ENCODE measurements around the gene KLF11.

DNA sequence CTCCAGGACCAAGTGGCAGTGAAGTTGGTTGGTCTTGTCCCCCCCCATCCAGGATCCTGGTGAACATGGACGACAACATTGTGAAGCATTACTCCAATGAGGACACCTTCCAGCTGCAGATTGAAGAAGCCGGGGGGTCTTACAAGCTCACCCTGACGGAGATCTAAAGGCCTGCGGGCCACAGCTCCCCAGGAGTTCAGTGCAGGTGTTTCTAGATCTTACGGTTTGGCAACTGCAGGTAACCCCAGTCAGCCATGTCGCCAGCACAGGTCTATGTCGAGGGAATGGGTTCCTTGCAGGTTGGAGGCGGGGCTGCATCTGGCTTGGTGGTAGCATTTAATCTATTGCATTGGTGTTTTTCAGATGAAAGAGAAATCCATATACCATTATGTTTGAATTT, 42.8 kb upstream of the KLF11 start:
- TF ChIP-seq, protein P1, sequence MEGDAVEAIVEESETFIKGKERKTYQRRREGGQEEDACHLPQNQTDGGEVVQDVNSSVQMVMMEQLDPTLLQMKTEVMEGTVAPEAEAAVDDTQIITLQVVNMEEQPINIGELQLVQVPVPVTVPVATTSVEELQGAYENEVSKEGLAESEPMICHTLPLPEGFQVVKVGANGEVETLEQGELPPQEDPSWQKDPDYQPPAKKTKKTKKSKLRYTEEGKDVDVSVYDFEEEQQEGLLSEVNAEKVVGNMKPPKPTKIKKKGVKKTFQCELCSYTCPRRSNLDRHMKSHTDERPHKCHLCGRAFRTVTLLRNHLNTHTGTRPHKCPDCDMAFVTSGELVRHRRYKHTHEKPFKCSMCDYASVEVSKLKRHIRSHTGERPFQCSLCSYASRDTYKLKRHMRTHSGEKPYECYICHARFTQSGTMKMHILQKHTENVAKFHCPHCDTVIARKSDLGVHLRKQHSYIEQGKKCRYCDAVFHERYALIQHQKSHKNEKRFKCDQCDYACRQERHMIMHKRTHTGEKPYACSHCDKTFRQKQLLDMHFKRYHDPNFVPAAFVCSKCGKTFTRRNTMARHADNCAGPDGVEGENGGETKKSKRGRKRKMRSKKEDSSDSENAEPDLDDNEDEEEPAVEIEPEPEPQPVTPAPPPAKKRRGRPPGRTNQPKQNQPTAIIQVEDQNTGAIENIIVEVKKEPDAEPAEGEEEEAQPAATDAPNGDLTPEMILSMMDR (IDR thresholded peaks at IDR 0.05; ENCODE audit: control extremely low read depth in 1 of 3, insufficient read depth in 1 of 3, low read depth in 1 of 3, low read length in 3 of 3) = no peak
- no peak for TF ChIP-seq SAP30 (IDR thresholded peaks at IDR 0.05; ENCODE audit: insufficient read depth, insufficient replicate concordance, low read length)
- TF ChIP-seq PHF8 (conservative IDR thresholded peaks at IDR 0.05; ENCODE audit: low read depth, low read length) = no peak
- TF ChIP-seq TAF7 (optimal IDR thresholded peaks at IDR 0.05; ENCODE audit: borderline replicate concordance, low read depth, low read length) = no peak
- TF ChIP-seq JUND (IDR thresholded peaks at IDR 0.05; ENCODE audit: low read length) = no peak
